Sigmoid colon (tissue), 4 donors: ENCODE results near the gene KIF26B.

ENCODE experiments used
- EP300 ChIP-seq, 4 donors: sonication (generic); formaldehyde crosslinking; IDR thresholded peaks; one replicate each; pipeline ENCODE4 v1.6.1; 2017; ENCODE audit warnings: antibody characterized with exemption in 4 of 4
- POLR2A ChIP-seq, 2 donors: fragments of 450-650 bp; IDR thresholded peaks; one replicate each; pipeline ENCODE4 v1.6.1; 2016; ENCODE audit warnings: antibody characterized with exemption in 2 of 2, mild to moderate bottlenecking in 2 of 2, moderate library complexity in 2 of 2
- POLR2AphosphoS5 ChIP-seq, 4 donors: sonication (generic); formaldehyde crosslinking; IDR thresholded peaks; one replicate each; pipeline ENCODE4 v1.6.1; 2017; ENCODE audit warnings: antibody characterized with exemption in 4 of 4
- TF ChIP-seq, protein P1 (sequence below), 4 experiments: fragments of 450-650 bp in 3 of 4; fragments of 200-600 bp in 1 of 4; IDR thresholded peaks; one replicate each; pipeline ENCODE4 v1.5.1; 2016 to 2019; ENCODE audit warnings: antibody characterized with exemption in 4 of 4, mild to moderate bottlenecking in 3 of 4, moderate library complexity in 2 of 4

- TF ChIP-seq, protein P1, sequence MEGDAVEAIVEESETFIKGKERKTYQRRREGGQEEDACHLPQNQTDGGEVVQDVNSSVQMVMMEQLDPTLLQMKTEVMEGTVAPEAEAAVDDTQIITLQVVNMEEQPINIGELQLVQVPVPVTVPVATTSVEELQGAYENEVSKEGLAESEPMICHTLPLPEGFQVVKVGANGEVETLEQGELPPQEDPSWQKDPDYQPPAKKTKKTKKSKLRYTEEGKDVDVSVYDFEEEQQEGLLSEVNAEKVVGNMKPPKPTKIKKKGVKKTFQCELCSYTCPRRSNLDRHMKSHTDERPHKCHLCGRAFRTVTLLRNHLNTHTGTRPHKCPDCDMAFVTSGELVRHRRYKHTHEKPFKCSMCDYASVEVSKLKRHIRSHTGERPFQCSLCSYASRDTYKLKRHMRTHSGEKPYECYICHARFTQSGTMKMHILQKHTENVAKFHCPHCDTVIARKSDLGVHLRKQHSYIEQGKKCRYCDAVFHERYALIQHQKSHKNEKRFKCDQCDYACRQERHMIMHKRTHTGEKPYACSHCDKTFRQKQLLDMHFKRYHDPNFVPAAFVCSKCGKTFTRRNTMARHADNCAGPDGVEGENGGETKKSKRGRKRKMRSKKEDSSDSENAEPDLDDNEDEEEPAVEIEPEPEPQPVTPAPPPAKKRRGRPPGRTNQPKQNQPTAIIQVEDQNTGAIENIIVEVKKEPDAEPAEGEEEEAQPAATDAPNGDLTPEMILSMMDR (IDR thresholded peaks at IDR 0.05): no peak
- TF ChIP-seq POLR2AphosphoS5 (IDR thresholded peaks at IDR 0.05) (no peak), POLR2A (IDR thresholded peaks at IDR 0.05) (no peak), EP300 (IDR thresholded peaks at IDR 0.05) (no peak)
Observed at GRCh38 chr1:245700631-245701030, 545.8 kb downstream of the KIF26B start.
